B cell (primary cell): ENCODE measurements around the gene INSR. TPM values are rescaled to one million over a fixed set of nuclear protein-coding genes. Genes with fewer than 3 reads are reported as not detected.

Source experiments
- ATAC-seq: fragments of 200-7000 bp; cut with Tn5 transposase; one replicate; pipeline ENCODE4 v1.10.0; 2021; ENCODE audit warnings: low read depth, mild to moderate bottlenecking, moderate number of reproducible peaks, moderate library complexity
- CTCF ChIA-PET: fragments of 350-600 bp; sonication (Branson Sonifier 250); formaldehyde crosslinking; loops from one replicate; lab custom pipeline; 2021; ENCODE audit warnings: antibody characterized with exemption, inconsistent platforms; lab: Charles Lee
- POLR2A ChIA-PET: fragments of 350-600 bp; sonication (Branson Sonifier 250); formaldehyde crosslinking; loops from one replicate; lab custom pipeline; 2021; ENCODE audit warnings: antibody characterized with exemption; lab: Charles Lee
- DNase-seq: peaks from one replicate; pipeline ENCODE4 v3.0.0; 2013
- H2AFZ ChIP-seq: 2 replicates; pipeline ENCODE4 v1.6.1; 2012; ENCODE audit warnings: mild to moderate bottlenecking, low read depth, low read length; ENCODE audit not compliant: insufficient read depth, poor library complexity, severe bottlenecking
- H3K27ac ChIP-seq, 2 donors: 1 replicate in 1 of 2; 2 replicates in 1 of 2; pipeline ENCODE4 v1.5.1; 2012 to 2013; ENCODE audit warnings: low read length in 2 of 2, mild to moderate bottlenecking in 2 of 2, moderate library complexity in 1 of 2
- H3K27me3 ChIP-seq, 4 experiments: fragments of 200-600 bp in 1 of 4; sonication (generic) in 1 of 4; replicated peaks in 1 of 4; 1 replicate in 2 of 4; 2 replicates in 2 of 4; pipeline versions ENCODE4 v1.6.1 to v1.7.0; 2013 to 2016; ENCODE audit warnings: low read length in 3 of 4, mild to moderate bottlenecking in 2 of 4, mixed read lengths in 1 of 4, moderate library complexity in 1 of 4; ENCODE audit not compliant: insufficient read depth in 4 of 4, control insufficient read depth in 3 of 4; ENCODE audit errors: control extremely low read depth in 1 of 4
- H3K36me3 ChIP-seq, 2 experiments: replicated peaks in 1 of 2; 1 replicate in 1 of 2; 2 replicates in 1 of 2; pipeline versions ENCODE4 v1.6.1 to v1.7.1; 2013; ENCODE audit warnings: low read length in 1 of 2; ENCODE audit not compliant: insufficient read depth in 2 of 2, control insufficient read depth in 1 of 2; ENCODE audit errors: control extremely low read depth in 1 of 2, extremely low read depth in 1 of 2
- H3K4me1 ChIP-seq, 2 donors: fragments of 200-600 bp in 1 of 2; sonication (generic) in 1 of 2; 1 replicate in 1 of 2; 2 replicates in 1 of 2; pipeline versions ENCODE4 v1.5.1 to v1.6.1; 2013 to 2017; ENCODE audit warnings: low read length in 2 of 2; ENCODE audit not compliant: control insufficient read depth in 2 of 2, insufficient read depth in 2 of 2
- H3K4me2 ChIP-seq: replicated peaks from 2 replicates; pipeline ENCODE3; 2012; ENCODE audit warnings: mild to moderate bottlenecking, low read depth, low read length; ENCODE audit not compliant: poor library complexity, severe bottlenecking
- H3K4me3 ChIP-seq, 5 experiments: fragments of 200-600 bp in 1 of 5; sonication (generic) in 1 of 5; 1 replicate in 3 of 5; 2 replicates in 2 of 5; pipeline versions ENCODE4 v1.5.1 to v1.7.0; 2011 to 2016; ENCODE audit warnings: low read length in 4 of 5, mild to moderate bottlenecking in 4 of 5, low read depth in 2 of 5, control low read depth in 1 of 5, moderate library complexity in 1 of 5; ENCODE audit not compliant: insufficient read depth in 1 of 5; ENCODE audit errors: control extremely low read depth in 1 of 5, extremely low read depth in 1 of 5
- H3K79me2 ChIP-seq: fragments of 200-600 bp; sonication (generic); one replicate; pipeline ENCODE4 v1.6.0; 2016; ENCODE audit warnings: low read length; ENCODE audit not compliant: control insufficient read depth, insufficient read depth
- H3K9ac ChIP-seq: fragments of 200-600 bp; sonication (generic); 2 replicates; pipeline ENCODE4 v1.6.1; 2017; ENCODE audit warnings: mild to moderate bottlenecking, low read length, moderate library complexity
- H3K9me3 ChIP-seq, 3 donors: one replicate each; pipeline versions ENCODE4 v1.6.1 to v1.7.1; 2013; ENCODE audit warnings: low read length in 2 of 3; ENCODE audit not compliant: control insufficient read depth in 2 of 3, insufficient read depth in 1 of 3; ENCODE audit errors: control extremely low read depth in 1 of 3
- H4K20me1 ChIP-seq: 2 replicates; pipeline ENCODE4 v1.6.0; 2012; ENCODE audit warnings: mild to moderate bottlenecking, low read length; ENCODE audit not compliant: insufficient read depth, control insufficient read depth, poor library complexity, severe bottlenecking
- H3K27ac Mint-ChIP-seq: one replicate; pipeline ENCODE4 v1.8.0; 2021; ENCODE audit warnings: mixed read lengths
- H3K27me3 Mint-ChIP-seq: one replicate; pipeline ENCODE4 v1.8.0; 2021; ENCODE audit warnings: mixed read lengths
- H3K4me1 Mint-ChIP-seq: one replicate; pipeline ENCODE4 v1.8.0; 2021; ENCODE audit warnings: mixed read lengths
- H3K4me3 Mint-ChIP-seq: one replicate; pipeline ENCODE4 v1.8.0; 2021; ENCODE audit warnings: mixed read lengths
- H3K9me3 Mint-ChIP-seq: one replicate; pipeline ENCODE4 v1.8.0; 2022; ENCODE audit warnings: mixed read lengths; ENCODE audit not compliant: insufficient read depth
- CTCF ChIP-seq: fragments of 200-600 bp; IDR thresholded peaks from one replicate; pipeline ENCODE4 v1.8.0; 2022; ENCODE audit warnings: antibody characterized with exemption, mild to moderate bottlenecking
- EZH2 ChIP-seq: IDR thresholded peaks from 2 replicates; pipeline ENCODE4 v1.6.1; 2012; ENCODE audit warnings: borderline replicate concordance, low read depth, mild to moderate bottlenecking, moderate library complexity, low read length; ENCODE audit not compliant: insufficient read depth, poor library complexity, severe bottlenecking
- WGBS: methylation state at CpG from one replicate; pipeline ENCODE4 v1.1.5; 2013; ENCODE audit warnings: missing lambda C conversion rate; ENCODE audit not compliant: insufficient coverage; 5-methylcytosine and 5-hydroxymethylcytosine counted together
- intact Hi-C: fragments of 100-400 bp; cut with micrococcal nuclease; formaldehyde crosslinking; loops from one replicate; pipeline ENCODE4 v1.10.0; 2022
- polyA plus RNA-seq: library from polyadenylated mRNA; depleted of rRNA; stranded (reverse); fragments of >200 nt; gene quantifications from 2 replicates; pipeline ENCODE4 v1.2.3, GENCODE V29; 2012
- total RNA-seq, 2 donors: library from RNA; stranded (reverse); fragments of 120-200 nt in 1 of 2; gene quantifications; 1 replicate in 1 of 2; 2 replicates in 1 of 2; pipeline versions ENCODE4 v1.2.3 to v1.2.4, GENCODE V29; 2013 to 2022

The INSR gene
- total and polyA plus RNA-seq, 2 donors (not counting 1 experiment from before 2014, with no cell fraction given) = 1.4 to 6.3 TPM

DNA sequence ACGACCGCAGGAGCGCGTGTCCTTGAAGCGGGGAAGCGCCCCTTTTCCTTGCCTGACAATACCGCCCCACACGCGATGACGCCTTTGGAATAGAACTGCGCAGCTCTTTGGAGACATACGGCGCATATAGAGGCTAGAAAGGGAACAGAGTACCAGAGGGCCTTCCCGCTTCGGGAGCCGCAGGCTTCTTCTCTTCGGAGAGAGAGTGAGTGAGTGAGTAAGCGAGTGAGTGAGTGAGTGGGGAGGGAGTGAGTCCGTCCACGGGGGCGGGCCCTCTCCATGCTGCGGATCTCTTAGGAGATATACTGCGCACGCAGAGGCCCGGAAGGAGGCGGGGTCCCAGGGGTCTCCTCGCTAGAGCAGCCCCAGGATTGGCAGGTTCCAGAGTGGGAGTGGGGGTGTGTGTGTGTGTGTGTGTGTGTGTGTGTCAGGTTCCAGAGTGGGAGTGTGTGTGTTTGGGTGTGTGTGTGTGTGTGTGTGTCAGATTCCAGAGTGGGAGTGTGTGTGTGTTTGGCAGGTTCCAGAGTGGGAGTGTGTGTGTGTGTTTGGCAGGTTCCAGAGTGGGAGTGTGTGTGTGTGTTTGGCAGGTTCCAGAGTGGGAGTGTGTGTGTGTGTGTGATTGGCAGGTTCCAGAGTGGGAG, 97.0 kb downstream of the INSR start:
- Mint-ChIP-seq H3K4me3 (peak overlapping the region; percentile 93), H3K4me1 (peaks cover 23% of the 10 kb centered on the region), H3K27me3 (no peaks in the 10 kb centered on the region), H3K9me3 (no peaks in the 10 kb centered on the region), H3K27ac (peak overlapping the region; percentile 95)
- ATAC-seq (peak; percentile 61), DNase-seq (peak; percentile 90)
- ChIA-PET POLR2A (interaction anchor here (0.5 to 2.0 kb wide), 4 partner anchors 13 to 138 kb away, joined by 4 to 10 read pairs (median 7); no protein-coding TSS in a partner anchor), CTCF (interaction anchor here (1.0 to 1.1 kb wide), 2 partner anchors 15 to 48 kb away, joined by 4 to 7 read pairs; no protein-coding TSS in a partner anchor)
- H3K27ac ChIP-seq = peak overlapping the region; percentile 60 to 72
- no peak for TF ChIP-seq EZH2
- TF ChIP-seq CTCF = no peak
- H3K4me2 ChIP-seq = peak overlapping the region; percentile 98
- H3K36me3 ChIP-seq = no peaks in the 10 kb centered on the region
- WGBS = 2% methylated on average over 26 of the region's 27 CpGs
- H2AFZ ChIP-seq = peak overlapping the region; percentile 89
- no peaks in the 10 kb centered on the region for H3K27me3 ChIP-seq
- intact Hi-C loops = loop anchor here (1.0 to 10.0 kb wide), 3 partner anchors 14 to 1108 kb away; partner anchors contain the start of gene CD320
- no peaks in the 10 kb centered on the region for H3K9me3 ChIP-seq
- peak overlapping the region; percentile 51 to 77 (median 68) for H3K4me3 ChIP-seq
- H4K20me1 ChIP-seq = no peaks in the 10 kb centered on the region
- peak overlapping the region; percentile 76 for H3K9ac ChIP-seq
- H3K79me2 ChIP-seq = no peaks in the 10 kb centered on the region
- H3K4me1 ChIP-seq = peaks cover 11 to 22% of the 10 kb centered on the region in 2 donors

DNA sequence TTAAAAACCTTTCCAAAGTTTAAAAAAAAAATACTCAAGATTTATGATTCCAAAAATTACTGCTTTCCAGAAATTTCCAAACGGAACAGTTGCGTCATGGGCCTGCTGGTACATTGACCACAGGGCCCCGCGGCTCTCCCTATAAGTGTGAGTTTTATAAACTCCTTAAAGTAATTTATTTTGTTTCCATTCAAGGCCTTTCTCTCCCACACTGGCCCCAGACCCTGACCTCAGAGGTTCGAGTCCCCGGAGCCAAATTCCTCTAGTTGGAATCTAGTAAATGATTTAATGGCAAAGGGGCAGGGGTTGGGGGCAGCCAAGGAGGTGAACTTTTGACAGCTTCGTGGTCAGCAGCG, 97.5 kb downstream of the INSR start:
- CTCF ChIA-PET = interaction anchor here (1.0 to 1.1 kb wide), 2 partner anchors 14 to 48 kb away, joined by 4 to 7 read pairs; no protein-coding TSS in a partner anchor
- H3K9ac ChIP-seq = peak overlapping the region; percentile 76
- H2AFZ ChIP-seq = peak overlapping the region; percentile 89
- H3K27me3 Mint-ChIP-seq = no peaks in the 10 kb centered on the region
- no peaks in the 10 kb centered on the region for H3K9me3 Mint-ChIP-seq
- intact Hi-C loops = loop anchor here (1.0 to 10.0 kb wide), 3 partner anchors 13 to 1108 kb away; partner anchors contain the start of gene CD320
- no peaks in the 10 kb centered on the region for H3K27me3 ChIP-seq
- H3K27ac Mint-ChIP-seq = peak overlapping the region; percentile 95
- ATAC-seq (no peak), DNase-seq (no peak)
- no peaks in the 10 kb centered on the region for H4K20me1 ChIP-seq
- POLR2A ChIA-PET = interaction anchor here (0.5 to 2.0 kb wide), 4 partner anchors 12 to 138 kb away, joined by 4 to 10 read pairs (median 7); no protein-coding TSS in a partner anchor
- peak overlapping the region in 3 of 5 experiments; percentile 64 to 77 (median 72) for H3K4me3 ChIP-seq
- H3K79me2 ChIP-seq = no peaks in the 10 kb centered on the region
- peak overlapping the region; percentile 98 for H3K4me2 ChIP-seq
- H3K4me1 Mint-ChIP-seq = peaks cover 26% of the 10 kb centered on the region
- 0% methylated on average over 2 of the region's 8 CpGs for WGBS
- H3K9me3 ChIP-seq = no peaks in the 10 kb centered on the region
- H3K36me3 ChIP-seq = no peaks in the 10 kb centered on the region
- H3K4me3 Mint-ChIP-seq = peak overlapping the region; percentile 93
- no peak for TF ChIP-seq CTCF
- no peak for TF ChIP-seq EZH2
- H3K4me1 ChIP-seq = peaks cover 11 to 25% of the 10 kb centered on the region in 2 donors
- H3K27ac ChIP-seq = no peak overlapping the region
